22Rv1 (cell line): ENCODE data around the gene OR6J1.

Experiments used
- CTCF ChIP-seq: fragments of 450-650 bp; IDR thresholded peaks from 2 replicates; pipeline ENCODE4 v1.5.1; 2017; ENCODE audit warnings: mild to moderate bottlenecking
- ZFX ChIP-seq: fragments of 450-650 bp; IDR thresholded peaks from 2 replicates; pipeline ENCODE4 v1.6.1; 2017; ENCODE audit warnings: antibody characterized with exemption, borderline replicate concordance

- TF ChIP-seq CTCF (no peak), ZFX (no peak)
These were observed 49.9 kb downstream of the OR6J1 start for GRCh38 chr14:22594156-22594716.
